GM19467 (cell line): Measurements from ENCODE around the gene ZFR2.

Experiments used
- ATAC-seq: cut with Tn5 transposase; IDR thresholded peaks from one replicate; pipeline ENCODE4 v1.9.1; 2021; ENCODE audit warnings: mild to moderate bottlenecking, moderate library complexity; ENCODE audit not compliant: unreplicated experiment

The ZFR2 gene

GRCh38 chr19:3838661-3839060 is 30.2 kb downstream of the ZFR2 start:
- ATAC-seq, result no peak

DNA sequence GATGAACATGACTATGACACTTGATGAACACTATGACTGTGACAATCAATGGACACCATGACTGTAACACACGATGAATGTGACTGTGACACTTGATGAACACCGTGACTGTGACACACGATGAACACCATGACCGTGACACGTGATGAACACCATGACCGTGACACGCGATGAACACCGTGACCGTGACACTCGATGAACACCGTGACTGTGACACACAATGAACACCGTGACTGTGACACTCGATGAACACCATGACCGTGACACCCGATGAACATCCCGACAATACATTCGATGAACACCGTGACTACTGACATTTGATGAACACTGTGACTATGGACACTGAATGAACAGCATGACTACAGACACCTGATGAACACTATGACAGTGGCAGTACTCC is 30.9 kb downstream of the ZFR2 start:
- ATAC-seq, result no peak

DNA sequence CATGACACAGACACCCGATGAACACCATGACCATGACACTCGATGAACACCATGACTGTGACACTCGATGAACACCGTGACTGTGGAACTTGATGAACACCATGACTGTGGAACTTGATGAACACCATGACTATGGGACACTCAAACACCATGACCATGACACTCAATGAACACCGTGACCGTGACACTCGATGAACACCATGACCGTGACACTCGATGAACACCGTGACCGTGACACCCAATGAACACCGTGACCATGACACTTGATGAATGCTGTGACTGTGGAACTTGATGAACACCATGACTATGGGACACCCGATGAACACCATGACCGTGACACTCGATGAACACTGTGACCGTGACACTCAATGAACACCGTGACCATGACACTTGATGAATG is 31.5 kb downstream of the ZFR2 start:
- no peak for ATAC-seq

- no peak for ATAC-seq
Observed at GRCh38 chr19:3836887-3837286, 32.0 kb downstream of the ZFR2 start.

DNA sequence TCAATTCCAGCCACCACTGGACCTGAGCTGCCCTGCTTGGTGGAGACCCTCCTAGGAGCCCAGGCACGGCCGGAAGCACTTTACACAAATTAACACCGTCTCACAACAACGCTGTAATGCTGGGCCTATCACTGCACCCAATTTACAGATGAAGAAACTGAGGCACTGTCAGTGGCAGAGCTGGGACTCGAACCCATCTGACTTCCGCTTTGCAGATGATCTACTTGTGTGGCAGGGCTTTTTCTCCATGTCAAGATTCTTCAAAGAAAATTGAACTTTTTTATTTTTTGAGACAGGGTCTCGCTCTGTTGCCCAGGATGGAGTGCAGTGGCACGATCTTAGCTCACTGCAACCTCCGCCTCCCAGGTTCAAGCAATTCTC is 33.8 kb downstream of the ZFR2 start:
- ATAC-seq, result no peak

DNA sequence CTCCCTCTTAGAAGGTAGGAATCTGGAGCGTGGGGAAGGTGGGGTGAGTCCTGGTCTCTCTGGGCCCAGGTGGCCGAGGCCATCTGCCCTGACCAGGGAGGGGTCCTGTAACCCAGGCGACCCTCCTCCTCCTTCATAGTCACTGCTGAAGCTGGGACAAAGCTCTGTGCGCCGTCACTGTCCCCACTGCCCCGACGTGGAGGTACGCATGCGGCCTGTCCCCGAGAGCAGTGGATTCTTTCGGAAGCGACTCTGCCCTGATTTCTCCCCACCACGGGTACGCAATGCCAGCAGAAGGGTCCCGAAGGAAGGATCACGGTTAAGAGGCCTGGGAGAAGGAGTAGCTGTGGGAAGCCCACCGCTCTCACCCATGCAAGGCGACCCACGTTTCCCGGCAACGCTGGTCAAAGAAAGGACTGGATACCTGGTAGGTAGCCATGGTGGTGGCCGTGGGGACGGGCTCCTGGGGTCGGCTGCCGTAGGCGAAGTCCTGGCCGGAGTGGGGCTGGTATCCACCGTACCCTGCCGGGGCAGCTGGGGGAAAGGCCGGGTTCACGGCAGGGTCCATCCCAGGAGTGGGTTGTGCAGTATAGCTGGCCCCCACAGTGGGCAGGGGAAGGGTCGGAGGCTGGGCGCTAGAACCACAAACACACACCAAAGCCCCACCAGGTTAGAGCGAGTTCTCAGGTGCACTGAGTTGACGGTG is 34.3 kb downstream of the ZFR2 start:
- ATAC-seq, result no peak

- ATAC-seq, result no peak
Observed at GRCh38 chr19:3833578-3834348, 35.1 kb downstream of the ZFR2 start.

DNA sequence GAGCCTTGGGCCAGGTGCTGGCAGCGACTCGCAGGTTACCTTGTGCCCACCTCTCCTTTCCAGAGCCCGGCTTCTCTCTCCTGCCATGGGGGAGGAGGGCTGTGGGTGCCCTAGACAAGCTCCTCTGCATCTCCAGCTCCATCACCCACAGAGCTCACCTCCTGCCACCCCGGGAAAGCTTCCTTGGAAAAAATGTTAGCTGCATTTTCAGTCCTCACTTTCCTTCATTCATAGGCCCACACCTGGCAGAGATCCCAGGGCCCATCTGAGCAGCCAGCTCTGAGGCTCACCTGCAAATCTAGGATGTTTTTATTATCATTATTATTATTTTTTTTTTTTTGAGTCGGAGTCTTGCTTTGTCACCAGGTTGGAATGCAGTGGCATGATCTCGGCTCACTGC is 36.8 kb downstream of the ZFR2 start:
- ATAC-seq, result no peak

GRCh38 chr19:3831601-3832000 is 37.2 kb downstream of the ZFR2 start:
- ATAC-seq, result no peak

- ATAC-seq, result no peak
Observed at GRCh38 chr19:3830621-3831589, 37.9 kb downstream of the ZFR2 start.

GRCh38 chr19:3827306-3827705 is 41.5 kb downstream of the ZFR2 start:
- no peak for ATAC-seq

DNA sequence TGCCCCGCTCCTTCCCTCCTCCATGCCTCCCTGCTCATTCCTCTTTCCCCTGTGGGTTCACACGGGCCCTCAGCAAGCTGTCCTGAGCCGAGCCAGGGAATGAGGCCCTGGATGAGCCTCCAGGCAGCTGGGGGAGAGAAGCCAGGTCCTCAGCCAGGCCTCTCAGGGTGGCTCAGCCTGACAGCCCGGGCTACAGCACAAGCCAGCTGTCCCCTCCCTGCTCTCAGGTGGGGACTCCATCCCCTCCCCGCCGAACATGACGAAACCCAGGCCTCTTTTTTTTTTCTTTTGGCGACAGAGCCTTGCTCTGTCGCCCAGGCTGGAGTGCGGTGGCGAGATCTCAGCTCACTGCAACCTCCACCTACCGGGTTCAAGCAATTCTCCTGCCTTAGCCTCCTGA is 42.7 kb downstream of the ZFR2 start:
- ATAC-seq, result no peak

- ATAC-seq, result no peak
Observed at GRCh38 chr19:3825286-3825956, 43.4 kb downstream of the ZFR2 start.

GRCh38 chr19:3823350-3823713 is 45.5 kb downstream of the ZFR2 start:
- no peak for ATAC-seq

GRCh38 chr19:3822683-3823349 is 46.0 kb downstream of the ZFR2 start:
- no peak for ATAC-seq

- no peak for ATAC-seq
Observed at GRCh38 chr19:3821857-3822364, 46.9 kb downstream of the ZFR2 start.

DNA sequence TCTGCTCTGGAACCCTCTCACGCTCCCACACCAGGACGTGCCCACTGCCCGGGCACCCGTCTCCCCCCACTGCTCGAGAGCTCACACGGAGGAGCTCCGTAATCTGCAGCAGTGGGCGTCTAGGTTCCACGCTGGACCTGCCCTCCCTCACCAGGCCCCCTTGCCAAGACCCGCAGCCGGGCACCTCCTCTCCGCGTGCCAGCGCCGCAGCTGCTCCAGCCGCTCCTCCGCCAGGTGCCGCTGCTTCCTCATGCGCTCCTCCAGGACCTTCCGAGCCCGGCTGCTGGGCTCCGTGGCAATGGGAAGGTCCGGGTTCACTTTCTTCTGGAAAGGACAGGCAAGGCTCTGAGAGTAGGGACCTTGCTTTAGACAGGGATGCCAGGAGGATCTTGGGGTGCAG is 47.7 kb downstream of the ZFR2 start:
- ATAC-seq, result no peak

DNA sequence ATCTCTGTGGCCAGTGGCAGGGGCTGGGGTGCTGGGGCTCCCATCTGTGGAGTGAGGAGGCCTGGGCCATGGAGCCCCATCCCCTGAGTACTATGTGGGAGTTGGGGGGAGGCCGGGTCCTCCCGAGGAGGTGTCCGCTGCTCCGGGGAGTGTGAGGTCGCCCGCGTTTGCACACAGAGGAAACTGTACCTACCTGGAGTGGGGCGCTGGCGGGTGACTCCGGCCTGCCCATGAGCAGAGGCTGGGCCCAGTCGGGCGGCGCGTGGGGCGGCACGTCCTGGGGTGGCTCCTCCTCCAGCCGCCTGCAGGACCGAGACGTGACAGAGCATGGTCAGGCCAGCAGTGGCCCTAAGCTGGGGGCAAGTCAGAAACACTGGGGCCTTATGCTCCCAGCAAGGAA is 48.8 kb downstream of the ZFR2 start:
- ATAC-seq, result no peak

DNA sequence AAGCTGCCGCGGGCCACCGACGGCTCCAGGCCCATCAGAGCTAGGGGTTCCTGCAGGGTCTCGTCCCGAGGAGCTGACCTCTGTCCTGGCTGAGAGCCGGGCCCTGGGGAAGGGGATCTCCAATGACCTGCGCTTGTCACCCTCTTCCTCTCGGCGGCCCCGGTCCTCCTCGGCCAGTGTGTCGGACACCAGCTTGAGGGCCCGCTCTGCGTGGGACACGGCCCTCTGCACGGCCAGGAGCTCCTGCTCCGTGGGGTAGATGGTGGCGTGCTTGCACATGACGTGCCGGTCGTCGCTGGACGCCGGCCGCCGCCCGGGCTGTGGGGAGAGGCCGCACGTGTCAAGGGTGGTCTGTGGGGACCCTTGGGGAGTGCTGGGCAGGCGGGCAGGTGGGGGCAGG is 49.9 kb downstream of the ZFR2 start:
- no peak for ATAC-seq

GRCh38 chr19:3818466-3818865 is 50.4 kb downstream of the ZFR2 start:
- no peak for ATAC-seq
